Amniotic epithelial cell (primary cell): ENCODE data around the gene TIGD3.
A peak's percentile ranks its signal among the peaks of the same experiment; 100 is the strongest.

Experiments
- DNase-seq: peaks from one replicate; pipeline ENCODE4 v3.0.0-alpha.2; 2010; ENCODE audit warnings: low read depth

The TIGD3 gene

DNA sequence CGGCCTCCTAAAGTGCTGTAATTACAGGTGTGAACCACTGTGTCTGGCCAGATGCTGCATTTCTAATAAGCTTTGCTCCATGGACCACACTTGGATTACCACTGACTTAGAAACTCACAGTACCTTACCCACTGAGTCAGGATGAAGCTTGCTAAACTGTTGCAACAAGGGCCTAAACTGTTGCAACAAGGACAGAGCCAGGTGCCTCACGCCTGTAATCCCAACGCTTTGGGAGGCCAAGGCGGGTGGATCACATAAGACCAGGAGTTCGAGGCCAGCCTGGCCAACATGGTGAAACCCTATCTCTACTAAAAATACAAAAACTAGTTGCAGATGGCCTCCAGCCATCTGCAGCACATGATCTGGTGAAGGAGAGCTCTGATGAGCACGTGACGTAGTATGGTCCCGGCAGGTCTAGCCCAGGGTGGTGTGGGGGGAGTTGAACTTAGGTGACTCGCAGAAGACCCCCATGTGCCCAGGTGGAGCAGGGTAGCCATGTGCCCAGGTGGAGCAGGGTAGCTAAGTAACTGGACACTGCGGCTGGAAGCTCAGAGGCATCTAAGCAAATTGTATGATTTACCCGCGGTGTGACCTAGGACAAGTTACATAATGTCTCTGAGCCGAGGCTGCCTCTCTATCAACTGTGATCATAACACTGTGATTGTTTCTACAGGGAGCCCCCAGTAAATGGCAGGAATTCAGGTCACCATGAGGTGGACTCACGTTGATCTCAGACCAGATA, 19.5 kb downstream of the TIGD3 start:
- DNase-seq = peak; percentile 47

DNA sequence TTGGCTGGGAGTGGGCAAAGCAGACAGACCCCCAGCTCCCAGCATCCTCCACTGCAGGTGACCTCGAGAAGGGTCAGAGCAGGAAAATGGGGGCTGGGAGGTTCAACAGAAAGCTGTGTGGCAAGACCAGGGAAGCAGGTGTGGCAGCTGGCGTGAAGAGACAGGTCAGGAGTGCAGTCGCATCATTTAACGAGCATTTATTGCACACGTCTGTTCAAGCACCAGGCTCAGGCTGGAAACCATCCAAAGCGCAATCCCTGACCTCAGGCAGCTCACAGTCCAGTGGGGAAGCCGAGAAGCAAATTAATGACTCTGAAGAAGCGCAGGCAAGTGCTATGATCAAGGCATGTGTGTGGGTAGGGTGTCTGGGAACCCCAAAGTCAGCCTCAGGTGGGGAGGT, 20.5 kb downstream of the TIGD3 start:
- no peak for DNase-seq

DNA sequence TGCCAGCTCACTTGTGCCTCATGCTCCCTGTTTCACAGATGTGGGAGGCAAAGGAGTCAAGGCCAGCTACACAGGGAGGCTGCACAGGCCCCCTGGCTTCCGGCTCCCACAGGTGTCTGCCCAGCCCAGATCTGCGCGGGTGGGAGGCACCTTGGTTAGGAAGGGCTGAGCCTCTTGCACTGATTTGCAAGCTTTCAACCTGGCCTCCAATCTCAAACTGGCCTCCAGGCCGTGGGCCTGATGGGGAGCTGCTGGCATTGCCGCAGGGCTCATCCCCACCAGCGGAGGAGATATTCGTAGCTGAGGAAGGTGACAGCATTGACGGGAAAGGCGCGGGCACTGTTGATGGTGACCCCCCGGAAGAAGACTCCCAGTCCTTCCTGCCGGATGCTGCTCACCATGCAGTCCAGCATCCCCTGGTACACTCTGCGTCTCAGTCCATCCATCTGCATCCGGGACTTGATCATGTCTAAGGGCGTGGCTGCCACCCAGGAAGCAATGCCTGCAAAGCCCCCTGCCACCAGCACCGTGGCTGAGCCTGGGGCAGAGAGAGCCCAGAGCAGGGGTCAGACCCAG, 21.7 kb downstream of the TIGD3 start:
- DNase-seq = no peak

DNA sequence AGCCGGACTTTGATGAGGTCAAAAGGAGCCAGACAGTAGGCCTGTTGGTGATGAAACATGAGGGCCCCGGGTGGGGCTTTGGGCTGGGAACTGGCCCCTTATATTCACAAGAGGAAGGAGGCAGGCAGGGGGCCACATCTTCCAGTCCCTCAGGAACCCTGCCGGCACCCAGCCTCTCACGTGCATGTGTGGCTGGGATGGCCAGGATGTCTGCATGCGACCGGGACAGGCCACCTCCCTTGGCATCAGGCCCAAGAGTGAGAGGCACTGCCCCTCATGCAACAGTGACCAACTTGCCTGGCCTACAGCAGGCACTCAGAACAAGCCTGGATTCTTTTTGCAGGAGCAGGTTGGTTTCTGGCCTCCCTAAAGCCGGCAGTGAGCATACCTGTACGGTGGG, 22.5 kb downstream of the TIGD3 start:
- no peak for DNase-seq

DNA sequence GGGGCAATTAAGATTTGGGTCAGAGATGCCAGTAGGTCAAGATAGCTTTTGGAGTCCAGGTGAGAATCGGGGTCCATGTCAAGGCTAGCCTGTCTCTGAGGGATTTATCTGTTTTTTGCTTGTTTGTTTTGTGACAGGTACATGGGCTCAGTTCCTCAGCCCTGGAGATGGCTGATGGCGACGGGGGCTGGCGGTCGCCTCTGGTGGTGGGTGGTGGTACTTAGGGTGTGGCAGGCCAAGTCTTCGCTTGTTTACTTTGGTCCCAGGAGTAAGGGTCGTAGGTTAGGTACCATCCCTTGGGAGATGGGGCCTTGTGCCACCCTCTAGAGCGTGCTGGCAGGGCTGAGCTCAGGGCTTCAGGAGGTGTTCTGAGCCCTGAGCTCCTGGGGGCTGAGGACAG, 23.2 kb downstream of the TIGD3 start:
- no peak for DNase-seq

DNA sequence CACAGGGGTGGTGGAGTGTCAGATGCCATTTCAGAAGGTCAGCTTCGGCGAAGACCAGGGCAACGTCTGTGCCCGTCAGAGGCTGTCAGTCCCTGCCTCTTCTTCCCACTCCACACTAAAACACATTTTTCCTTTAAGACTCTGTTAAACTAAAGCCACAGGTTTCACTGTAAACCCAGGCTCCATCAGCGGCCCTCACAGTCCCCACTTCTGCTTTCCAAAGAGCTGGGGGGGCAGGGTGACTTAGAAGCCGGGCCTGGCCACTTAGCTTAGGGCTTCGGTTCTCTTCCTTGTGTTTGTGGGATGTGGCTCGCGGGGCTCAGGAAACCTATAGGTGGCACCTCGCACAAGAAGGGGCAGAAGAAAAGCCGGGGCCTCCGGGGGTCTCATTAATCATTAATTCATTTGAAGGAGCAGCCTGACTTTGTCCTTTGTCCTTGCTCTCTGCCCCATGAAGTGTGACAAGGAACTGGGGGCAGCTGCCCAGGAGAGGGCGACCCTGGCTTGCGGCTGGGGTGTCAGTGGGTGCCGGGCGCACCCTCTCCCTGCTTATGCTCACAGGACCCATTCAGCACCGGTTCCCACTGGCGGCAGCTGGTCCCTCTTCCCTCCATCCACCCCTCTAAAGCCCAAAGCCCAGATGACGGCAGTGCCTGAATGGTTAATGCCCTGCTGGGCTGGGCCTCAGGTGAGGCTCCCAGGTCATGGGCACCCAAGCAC, 23.8 kb downstream of the TIGD3 start:
- DNase-seq = no peak

DNA sequence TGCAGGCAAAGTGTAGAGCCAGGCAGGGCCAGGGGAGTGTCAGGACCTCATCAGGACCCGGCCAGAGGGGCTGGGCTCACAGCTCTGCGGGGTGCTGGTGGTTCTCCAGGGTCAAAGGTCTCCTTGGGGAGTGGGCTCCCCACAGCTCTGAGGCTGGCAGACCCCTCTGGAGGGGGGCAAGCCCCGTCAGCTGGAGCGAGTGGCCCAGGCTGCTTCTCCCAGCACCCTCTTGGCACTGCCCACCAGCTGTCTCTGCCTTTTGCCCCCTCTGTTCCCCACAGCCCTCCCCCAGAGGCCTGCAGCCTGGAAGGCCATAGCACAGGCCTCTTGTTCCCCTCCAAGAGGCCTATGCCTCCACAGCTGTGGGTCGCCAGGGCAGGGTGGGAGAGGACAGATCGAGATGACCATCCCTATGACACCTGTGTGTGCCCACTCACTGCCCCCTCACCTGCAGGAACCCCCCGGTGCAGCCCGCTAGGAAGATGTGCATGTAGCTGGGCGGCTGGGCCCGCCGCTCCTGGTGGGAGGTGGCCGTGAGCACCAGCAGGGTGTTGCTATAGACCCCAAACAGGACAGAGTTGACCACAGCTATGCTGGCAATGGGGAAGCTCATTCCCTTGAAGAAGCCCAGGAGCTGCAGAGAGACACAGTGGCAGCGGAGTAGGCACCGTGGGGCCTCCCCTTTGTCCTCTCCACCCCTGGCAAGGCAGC, 24.5 kb downstream of the TIGD3 start:
- DNase-seq = no peak

DNA sequence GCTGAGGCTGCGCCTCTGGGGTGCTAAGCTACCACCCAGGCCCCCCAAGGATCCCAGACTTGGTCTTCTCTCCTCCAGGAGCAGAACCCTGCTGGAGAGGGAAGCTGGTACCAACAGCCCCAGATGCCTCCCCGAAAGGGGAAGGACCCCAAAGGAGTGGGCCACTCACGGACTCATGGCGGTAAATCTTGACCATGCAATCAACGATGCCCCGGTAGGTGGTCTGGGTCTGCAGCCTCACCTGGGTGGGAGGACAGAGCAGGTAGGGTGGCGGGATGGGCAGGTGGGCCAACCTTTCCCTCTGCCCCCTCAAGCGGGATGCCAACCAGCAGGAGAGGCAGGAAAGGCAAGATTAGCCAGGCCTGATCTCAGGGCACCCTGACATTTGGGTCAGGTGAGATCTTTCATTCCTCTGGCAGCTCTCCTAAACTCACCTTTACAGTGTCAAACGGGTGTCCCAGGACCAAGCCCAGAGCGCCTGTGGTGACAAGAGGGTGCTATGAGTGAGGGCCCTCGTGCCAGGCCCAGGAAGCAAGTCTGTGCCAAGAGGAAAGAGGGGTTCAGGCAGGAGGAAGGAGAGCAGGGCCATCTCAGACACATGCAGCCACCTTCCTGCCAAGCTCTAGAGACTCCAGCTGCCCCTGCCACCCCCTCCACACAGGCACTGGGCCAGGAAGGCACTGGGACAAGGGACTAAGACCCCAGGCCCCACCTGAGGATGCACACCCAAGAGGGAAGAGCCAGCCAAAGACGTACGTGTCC, 25.3 kb downstream of the TIGD3 start:
- no peak for DNase-seq

DNA sequence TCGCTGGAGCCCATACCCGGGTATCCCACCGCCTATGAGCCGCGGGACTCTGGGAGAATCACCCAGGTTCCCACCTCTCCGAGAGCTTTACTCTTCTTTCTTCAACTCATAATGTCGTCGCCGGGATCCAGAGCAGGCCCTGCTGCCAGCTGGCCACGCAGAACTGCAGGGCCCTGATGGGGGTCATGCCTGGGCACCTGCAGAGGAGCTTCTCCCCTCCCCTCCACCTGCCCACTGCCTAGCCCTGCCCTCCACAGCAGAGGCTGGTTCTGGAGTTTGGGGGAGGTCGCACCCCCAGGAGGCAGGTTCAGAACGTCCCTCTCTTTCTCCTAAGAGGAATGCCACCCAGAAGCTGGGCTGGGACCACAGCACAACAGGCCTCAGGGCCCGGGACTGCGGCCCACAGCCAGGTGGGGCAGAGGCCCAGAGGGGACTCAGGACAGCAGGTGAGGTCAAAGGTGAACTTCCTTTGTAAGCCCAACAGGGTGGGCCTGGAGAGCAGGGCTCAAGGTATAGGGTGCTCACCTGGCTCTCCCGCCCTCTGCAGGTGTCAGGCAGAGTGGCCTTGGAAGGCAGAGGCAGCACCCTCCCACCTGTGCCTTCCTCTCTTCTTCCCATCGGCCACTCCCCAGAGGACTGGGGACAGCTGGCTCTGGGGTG, 26.0 kb downstream of the TIGD3 start:
- DNase-seq = no peak

DNA sequence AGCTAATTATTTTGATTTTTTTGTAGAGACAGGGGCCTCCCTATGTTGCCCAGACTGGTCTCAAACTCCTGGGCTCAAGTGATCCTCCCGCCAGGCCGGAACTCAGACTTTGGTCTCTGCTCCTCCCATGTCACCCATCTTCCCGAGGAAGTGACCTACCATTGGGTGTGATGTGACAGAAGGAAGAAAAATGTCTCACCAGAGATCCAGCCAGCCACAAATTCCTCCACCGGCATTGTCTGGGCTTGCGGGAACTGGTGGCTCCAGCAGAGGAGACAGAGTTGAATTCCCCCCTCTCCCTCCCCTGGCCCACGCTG, 27.1 kb downstream of the TIGD3 start:
- no peak for DNase-seq

DNA sequence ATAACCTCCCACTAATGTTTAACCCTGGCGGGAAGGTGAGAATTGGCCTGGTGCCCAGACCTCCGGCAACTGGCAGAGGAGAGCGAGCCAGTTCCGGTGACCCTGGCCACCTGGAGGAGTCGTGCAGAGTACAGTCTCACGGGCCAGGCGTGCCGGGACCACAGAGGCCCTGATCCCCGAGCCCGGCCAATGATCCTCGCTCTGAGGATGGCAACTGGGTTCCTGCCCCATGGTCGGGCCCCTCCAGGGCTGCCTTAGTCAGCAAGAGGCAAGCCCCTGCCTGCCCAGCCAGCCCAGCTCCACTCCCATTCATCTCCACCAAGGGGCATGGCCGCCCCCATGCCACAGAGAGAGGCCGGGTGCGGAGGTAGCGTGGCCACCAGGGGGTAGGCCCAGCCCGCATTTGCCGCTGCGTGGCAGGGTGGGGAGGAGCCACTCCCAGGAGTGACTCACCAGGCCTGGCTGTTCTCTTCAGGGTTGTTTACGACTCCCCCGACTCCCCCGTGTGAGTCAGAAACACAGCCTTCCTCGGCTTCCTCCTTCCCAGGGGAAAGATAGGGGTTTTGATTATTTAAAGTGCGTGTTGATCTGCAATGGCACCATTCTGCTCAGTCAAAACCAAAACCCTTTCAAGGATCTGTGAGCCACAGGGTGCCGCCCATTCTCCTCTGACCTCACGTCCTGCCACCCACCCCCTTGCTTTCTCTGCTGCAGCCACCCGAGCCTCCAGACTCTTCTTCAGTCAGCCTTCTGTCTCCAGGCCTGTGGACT, 27.7 kb downstream of the TIGD3 start, which contains the start of gene SLC25A45:
TSS of gene SLC25A45 (minus strand) at position 614 of the 771 bp plus-strand sequence. CDS start 695 bp downstream, outside the sequence.
- DNase-seq = peak; percentile 99

DNA sequence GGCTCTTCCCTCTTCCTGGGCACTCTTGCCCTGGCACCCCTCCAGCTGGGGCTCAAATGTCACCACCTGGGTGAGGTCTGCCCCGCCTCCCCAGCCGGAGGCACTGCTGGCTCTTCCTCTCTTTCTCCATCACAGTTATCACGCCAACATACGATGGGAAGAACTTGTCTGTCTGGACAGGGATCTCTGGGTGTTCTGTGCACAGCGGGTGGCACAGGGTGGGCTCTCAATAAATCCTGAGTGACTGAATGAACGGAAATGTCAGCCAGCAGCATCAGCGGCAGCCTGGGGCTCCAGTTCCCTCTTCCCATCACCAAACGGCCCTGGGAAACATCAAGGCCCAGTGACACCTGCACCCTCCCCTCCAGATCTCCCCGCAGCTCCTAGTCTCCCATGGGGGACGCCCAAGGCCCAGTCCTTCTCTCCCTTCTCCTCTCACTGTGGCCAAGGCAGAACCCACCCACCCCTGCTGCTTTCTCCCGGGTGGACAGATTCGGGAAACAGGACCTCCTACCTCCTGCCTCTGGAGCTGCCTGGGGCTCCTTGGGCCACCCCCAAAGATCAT, 28.3 kb downstream of the TIGD3 start:
- no peak for DNase-seq

DNA sequence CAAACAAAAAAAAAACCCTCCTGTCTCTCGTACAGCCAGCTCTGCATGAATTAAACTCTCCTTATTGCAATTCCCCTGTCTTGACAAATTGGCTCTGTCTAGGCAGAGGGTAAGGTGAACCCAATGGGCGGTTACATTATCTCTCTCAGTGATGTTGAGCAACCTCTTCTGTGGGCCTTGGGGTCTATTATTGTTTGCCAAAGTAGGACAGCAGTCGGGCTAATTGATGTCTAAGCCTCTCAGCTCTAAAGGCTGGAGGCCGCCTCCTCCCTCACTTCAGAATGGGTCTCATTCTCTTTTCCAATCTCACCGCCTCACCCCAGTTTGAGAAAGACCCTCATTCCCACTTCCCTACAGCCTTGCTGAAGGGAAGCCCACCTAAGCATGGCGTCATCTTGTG, 29.2 kb downstream of the TIGD3 start:
- peak; percentile 80 for DNase-seq

DNA sequence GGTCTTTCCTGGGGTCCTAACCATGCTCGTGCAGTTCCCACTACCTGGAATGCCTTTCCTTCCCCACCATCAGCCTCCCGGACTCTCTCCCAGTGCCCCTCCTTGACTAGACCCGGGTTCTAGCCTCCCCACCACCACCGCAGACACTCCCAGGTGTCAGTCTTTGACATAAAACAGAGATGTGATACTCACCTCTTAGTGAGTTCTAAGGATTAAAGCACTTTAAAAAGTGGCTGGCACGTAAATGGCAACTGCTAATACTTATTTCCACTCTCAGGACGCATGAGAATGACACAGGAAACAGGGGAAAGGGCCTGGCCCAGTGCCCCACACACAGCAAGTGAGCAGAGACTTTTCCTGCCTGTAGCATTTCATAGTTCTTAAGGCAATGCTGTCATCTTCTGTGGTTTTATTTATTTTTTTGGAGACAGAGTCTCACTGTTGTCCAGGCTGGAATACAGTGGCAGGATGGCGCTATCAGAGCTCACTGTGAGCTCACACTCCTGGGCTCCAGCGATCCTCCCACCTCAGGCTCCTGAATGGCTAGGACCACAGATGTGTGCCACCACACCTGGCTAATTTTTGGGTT, 29.8 kb downstream of the TIGD3 start:
- peak; percentile 52 for DNase-seq

DNA sequence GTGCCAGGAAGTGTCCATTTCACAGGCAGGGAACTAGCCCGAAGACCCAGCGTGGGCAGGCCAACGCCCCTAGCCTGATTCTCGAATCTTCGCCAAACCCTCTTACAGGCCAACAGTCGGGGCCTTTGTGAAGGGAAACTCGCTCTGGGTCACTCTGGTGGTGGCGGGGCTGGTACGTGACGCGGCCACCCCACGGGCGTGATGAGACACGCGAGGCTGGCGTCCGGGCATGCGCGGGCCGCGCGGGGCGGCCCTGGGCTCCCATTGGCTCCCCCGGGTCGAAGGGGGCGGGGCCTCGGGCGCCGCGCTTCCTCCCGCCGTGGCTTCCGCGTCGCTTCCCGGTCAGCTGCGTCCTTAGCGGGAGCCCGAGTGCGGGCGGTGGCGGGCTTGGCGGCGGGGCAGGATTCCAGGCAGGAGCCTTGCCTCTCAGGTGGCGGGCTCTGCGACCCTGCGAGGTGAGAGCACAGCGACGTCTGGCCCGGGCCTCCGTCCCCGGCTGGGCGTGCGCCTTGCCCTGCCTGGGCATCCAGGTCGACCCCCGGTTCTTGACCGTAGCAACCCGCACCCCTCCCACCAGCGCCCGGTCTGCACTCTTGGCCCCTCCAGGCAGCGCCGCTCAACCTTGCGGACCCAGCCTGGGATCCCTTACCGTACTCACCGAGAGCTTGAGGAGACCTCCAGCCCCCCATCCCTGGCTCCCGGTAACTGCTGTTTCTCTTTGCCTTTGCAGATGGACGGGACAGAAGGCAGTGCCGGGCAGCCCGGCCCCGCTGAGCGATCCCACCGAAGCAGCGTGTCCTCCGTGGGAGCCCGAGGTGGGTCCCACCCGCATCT, 32.0 kb downstream of the TIGD3 start, which contains the start of gene FRMD8:
TSS of gene FRMD8 (plus strand) at position 331 of the 834 bp plus-strand sequence. CDS start at position 731, 400 bp downstream.
- peak; percentile 65 for DNase-seq

DNA sequence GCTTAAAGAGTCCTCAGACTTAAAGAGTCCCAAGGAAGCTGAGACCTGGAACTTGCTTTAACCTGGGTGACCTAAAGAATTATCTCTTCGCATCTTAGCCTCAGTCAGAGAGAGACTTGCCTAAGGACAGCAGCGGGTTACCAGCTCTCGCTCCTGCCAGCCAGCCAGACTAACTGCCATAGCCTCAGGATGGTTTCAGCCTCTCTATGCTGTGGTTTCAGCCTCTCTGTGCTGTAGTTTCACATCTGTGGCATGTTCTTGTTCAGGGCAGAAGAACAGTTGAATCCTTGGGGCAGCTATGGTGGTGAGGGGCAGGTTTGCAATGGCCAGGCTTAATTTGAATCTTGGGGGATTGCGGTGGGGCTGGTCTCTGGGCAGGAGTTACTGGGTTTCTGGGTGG, 34.2 kb downstream of the TIGD3 start:
- DNase-seq = no peak

DNA sequence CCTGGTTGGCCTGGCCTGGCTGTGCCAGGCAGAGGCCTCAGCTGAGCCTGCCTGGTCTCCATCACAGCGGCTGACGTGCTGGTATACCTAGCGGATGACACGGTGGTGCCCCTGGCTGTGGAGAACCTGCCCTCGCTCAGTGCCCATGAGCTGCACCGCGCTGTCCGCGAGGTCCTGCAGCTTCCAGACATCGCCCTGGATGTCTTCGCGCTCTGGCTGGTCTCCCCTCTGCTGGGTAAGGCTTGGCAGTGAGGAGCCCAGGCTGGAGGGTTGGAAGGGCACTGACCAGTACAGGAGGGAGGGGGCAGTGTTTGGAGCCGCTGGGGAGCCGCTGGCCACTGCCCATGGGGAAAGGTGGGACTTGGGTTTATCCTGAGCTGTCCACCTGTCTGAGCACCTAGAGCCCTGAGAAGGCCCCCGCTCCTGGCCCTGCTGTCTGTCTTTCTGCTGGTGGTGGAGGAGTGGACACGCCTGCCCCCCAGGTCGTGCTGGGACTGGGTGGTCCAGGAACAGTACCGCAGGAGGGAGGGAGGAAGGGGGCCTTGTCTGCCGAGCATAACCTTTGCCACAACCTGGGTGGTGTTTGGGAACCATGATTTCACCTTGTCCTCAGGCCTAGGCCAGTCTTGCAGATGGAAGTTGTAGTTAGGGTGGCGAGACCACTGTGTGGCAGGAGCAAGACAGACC, 34.9 kb downstream of the TIGD3 start:
- no peak for DNase-seq
